IMR-90 (cell line): Measurements from ENCODE around the gene RASL11A.
"Not testable (repeated sequence)": the region's sequence is repeated elsewhere in the genome, so short reads cannot be mapped to it uniquely, and the experiment has no call there.

Experiments
- CEBPB ChIP-seq: IDR thresholded peaks from 2 replicates; pipeline ENCODE4 v1.6.1; 2012; ENCODE audit warnings: low read depth, low read length, improper control_type of control experiment
- CHD1 ChIP-seq: IDR thresholded peaks from 2 replicates; pipeline ENCODE4 v1.6.1; 2012; ENCODE audit warnings: low read depth, low read length, improper control_type of control experiment
- MAZ ChIP-seq: IDR thresholded peaks from 2 replicates; pipeline ENCODE4 v1.6.1; 2012; ENCODE audit warnings: low read depth, mild to moderate bottlenecking, low read length, improper control_type of control experiment, moderate library complexity, borderline replicate concordance
- POLR2A ChIP-seq: IDR thresholded peaks from 2 replicates; pipeline ENCODE4 v1.6.1; 2012; ENCODE audit warnings: mild to moderate bottlenecking, low read depth, low read length
- RAD21 ChIP-seq: IDR thresholded peaks from 2 replicates; pipeline ENCODE4 v1.6.1; 2012; ENCODE audit warnings: low read length, improper control_type of control experiment
- RFX5 ChIP-seq: IDR thresholded peaks from 2 replicates; pipeline ENCODE4 v1.8.0; 2012; ENCODE audit warnings: low read depth, mild to moderate bottlenecking, low read length, moderate library complexity
- TF ChIP-seq, protein P1 (sequence below): conservative IDR thresholded peaks from 2 replicates; pipeline ENCODE4 v1.5.1; 2012; ENCODE audit warnings: mild to moderate bottlenecking, low read depth, low read length, improper control_type of control experiment
- TF ChIP-seq, protein P2 (sequence below): fragments of 150-350 bp; IDR thresholded peaks from 2 replicates; pipeline ENCODE4 v1.6.1; 2017; ENCODE audit warnings: mild to moderate bottlenecking, antibody characterized with exemption, low read length, low read depth

GRCh38 chr13:27291967-27292366 lies 21.3 kb downstream of the RASL11A start:
- not testable (repeated sequence) for TF ChIP-seq MAZ, CHD1, POLR2A, CEBPB, RFX5, RAD21
- TF ChIP-seq, protein P1, sequence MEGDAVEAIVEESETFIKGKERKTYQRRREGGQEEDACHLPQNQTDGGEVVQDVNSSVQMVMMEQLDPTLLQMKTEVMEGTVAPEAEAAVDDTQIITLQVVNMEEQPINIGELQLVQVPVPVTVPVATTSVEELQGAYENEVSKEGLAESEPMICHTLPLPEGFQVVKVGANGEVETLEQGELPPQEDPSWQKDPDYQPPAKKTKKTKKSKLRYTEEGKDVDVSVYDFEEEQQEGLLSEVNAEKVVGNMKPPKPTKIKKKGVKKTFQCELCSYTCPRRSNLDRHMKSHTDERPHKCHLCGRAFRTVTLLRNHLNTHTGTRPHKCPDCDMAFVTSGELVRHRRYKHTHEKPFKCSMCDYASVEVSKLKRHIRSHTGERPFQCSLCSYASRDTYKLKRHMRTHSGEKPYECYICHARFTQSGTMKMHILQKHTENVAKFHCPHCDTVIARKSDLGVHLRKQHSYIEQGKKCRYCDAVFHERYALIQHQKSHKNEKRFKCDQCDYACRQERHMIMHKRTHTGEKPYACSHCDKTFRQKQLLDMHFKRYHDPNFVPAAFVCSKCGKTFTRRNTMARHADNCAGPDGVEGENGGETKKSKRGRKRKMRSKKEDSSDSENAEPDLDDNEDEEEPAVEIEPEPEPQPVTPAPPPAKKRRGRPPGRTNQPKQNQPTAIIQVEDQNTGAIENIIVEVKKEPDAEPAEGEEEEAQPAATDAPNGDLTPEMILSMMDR: not testable (repeated sequence)
- TF ChIP-seq, protein P2, sequence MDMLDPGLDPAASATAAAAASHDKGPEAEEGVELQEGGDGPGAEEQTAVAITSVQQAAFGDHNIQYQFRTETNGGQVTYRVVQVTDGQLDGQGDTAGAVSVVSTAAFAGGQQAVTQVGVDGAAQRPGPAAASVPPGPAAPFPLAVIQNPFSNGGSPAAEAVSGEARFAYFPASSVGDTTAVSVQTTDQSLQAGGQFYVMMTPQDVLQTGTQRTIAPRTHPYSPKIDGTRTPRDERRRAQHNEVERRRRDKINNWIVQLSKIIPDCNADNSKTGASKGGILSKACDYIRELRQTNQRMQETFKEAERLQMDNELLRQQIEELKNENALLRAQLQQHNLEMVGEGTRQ: not testable (repeated sequence)
